Cardiac fibroblast (primary cell): ENCODE data around the gene ZNF322.

Experiments used
- DNase-seq, 2 donors: peaks; one replicate each; pipeline versions ENCODE4 v3.0.0 to v3.0.0-alpha.2; 2010; ENCODE audit warnings: low read depth in 2 of 2
- H3K4me3 ChIP-seq, 2 donors: replicated peaks in 1 of 2; 1 replicate in 1 of 2; 2 replicates in 1 of 2; pipeline ENCODE4 v1.5.1; 2011; ENCODE audit warnings: low read depth in 2 of 2, low read length in 2 of 2, mild to moderate bottlenecking in 2 of 2, moderate library complexity in 1 of 2
- TF ChIP-seq, protein P1 (sequence below): IDR thresholded peaks from one replicate; pipeline ENCODE4 v1.5.1; 2011; ENCODE audit warnings: low read depth, mild to moderate bottlenecking, low read length, inconsistent platforms

The ZNF322 gene

DNA sequence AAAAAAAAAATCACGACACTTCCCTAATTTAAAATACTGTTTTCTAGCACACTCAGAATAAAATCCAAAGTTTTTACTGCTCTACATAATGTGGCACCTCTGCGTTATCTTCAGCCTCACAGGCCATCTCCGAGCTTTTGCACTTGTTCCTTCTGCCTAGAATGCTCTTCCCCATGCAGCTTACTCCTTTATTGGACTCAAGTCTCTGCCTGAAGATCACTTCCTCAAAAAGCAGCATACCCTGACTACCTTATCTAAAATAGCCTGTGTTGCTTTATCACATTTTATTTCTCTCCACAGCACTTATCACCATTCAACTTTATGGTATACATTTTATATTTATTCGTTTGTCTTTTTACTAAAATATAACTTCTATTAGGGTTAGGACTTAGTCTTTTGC is 2.3 kb downstream of the ZNF322 start:
- TF ChIP-seq, protein P1, sequence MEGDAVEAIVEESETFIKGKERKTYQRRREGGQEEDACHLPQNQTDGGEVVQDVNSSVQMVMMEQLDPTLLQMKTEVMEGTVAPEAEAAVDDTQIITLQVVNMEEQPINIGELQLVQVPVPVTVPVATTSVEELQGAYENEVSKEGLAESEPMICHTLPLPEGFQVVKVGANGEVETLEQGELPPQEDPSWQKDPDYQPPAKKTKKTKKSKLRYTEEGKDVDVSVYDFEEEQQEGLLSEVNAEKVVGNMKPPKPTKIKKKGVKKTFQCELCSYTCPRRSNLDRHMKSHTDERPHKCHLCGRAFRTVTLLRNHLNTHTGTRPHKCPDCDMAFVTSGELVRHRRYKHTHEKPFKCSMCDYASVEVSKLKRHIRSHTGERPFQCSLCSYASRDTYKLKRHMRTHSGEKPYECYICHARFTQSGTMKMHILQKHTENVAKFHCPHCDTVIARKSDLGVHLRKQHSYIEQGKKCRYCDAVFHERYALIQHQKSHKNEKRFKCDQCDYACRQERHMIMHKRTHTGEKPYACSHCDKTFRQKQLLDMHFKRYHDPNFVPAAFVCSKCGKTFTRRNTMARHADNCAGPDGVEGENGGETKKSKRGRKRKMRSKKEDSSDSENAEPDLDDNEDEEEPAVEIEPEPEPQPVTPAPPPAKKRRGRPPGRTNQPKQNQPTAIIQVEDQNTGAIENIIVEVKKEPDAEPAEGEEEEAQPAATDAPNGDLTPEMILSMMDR: no peak
- DNase-seq: no peak
- no peak overlapping the region for H3K4me3 ChIP-seq

DNA sequence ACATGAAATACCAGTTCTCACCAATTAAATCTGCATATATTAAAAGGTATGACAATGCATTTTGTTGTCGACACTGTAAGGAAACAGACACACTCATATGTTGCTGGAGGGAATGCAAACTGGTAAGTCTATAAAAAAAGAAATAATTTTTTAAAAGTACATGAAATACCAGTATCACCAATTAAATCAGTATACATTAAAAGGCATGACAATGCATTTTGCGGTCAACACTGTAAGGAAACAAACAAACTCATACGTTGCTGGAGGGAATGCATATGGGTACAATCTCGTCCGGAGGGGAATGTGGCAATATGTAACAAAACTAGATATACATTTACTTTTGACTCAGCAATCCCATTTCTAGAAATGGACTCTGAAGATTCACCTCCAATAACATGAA is 6.5 kb downstream of the ZNF322 start:
- no peak overlapping the region for H3K4me3 ChIP-seq
- TF ChIP-seq, protein P1: no peak
- DNase-seq: no peak

DNA sequence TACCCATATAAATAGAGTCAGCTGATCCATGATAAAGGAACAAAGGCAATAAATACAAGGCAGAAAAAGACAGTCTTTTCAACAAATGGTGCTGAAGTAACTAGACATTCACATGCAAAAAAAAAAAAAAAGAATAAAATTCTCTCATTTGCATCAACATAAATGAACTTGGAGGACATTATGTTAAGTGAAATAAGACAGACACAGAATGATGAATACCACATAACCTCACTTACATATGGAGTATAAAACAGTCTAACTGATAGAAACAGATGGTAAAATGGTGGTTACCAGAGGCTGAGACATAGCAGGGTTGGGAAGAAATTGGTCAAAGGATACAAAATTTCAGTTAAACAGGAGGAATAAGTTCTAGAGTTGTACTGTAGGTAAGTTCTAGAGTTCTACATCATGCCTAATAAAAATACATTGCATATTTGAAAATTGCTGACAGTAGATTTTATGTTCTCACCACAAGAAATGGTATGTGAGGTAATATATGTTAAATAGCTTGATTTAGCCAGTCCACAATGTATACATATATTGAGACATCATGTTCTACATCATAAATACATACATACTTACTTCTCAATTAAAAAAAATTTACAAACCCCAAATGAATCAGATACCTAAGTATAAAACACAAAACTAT is 8.3 kb downstream of the ZNF322 start:
- no peak overlapping the region for H3K4me3 ChIP-seq
- TF ChIP-seq, protein P1: no peak
- DNase-seq: no peak

DNA sequence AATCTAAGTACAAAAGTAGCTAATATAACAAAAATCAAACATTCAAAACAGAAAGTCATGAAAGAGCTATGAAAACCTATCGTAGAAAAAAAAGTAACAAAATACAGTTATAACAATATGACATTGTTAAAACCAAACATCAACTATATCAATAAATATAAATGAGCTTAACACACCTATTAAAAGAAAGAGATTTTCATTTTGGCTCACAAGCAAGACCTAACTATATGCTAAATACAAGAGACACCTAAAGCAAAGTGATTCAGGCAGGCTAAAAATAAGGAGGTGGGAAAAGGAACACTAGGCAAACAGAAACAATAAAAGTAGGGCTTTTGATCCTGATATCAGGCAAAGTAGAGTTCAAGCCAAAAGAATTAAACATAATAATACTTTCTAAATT is 13.5 kb downstream of the ZNF322 start:
- H3K4me3 ChIP-seq: no peak overlapping the region
- TF ChIP-seq, protein P1: no peak
- DNase-seq: no peak

DNA sequence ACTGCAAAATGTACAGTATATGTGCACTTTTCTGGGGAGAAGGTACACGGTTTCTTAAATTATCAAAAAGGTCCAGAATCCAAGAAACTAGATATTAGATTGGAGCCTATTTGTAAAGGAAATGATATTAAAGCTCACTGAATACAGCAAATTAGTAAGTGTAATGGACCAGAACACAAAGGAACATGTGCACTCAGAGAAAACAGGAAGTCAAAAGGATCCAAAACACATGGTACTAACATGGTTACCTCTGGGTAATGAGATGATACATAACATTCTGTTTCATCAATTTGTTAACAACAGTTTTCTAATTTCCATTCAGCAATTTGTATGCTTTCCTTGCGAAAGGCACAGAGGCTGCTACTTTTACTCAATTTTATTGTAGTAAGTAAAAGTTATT is 18.7 kb downstream of the ZNF322 start:
- DNase-seq: no peak
- H3K4me3 ChIP-seq: no peak overlapping the region
- TF ChIP-seq, protein P1: no peak

DNA sequence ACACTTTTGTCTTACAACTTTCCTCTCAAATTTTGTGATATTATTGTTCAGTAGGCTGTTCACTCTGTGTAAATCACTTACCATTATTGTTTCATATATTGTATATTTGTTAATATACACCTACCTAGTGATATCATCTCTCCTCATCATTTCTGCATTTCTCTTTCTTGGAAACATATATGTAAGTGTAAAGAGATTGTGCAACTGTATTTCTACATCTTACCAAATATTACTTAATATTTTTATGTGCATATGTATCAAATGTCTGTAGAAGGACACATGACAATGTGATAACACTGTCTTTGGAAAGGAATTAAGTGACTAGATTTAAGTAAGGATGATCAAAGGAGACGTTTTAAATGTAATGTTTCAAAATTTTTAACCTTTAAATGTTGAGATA is 30.2 kb downstream of the ZNF322 start:
- TF ChIP-seq, protein P1: no peak
- no peak overlapping the region for H3K4me3 ChIP-seq
- DNase-seq: no peak

DNA sequence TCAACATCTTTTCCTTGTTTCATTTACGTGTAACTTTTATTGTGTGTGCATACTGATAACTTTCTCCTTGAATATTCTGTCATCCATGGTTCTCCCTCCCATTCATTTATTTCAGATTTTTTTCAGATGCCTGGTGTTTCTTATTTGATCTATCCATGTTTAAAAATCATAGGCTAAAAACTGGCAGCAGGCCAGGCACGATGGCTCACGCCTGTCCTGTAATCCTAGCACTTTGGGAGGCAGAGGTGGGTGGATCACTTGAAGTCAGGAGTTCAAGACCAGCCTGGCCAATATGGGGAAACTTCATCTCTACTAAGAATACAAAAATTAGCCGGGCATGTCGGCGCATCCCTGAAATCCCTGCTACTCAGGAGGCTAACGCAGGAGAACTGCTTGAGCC is 31.7 kb downstream of the ZNF322 start:
- no peak overlapping the region for H3K4me3 ChIP-seq
- DNase-seq: no peak
- TF ChIP-seq, protein P1: no peak
